Fibroblast of pulmonary artery (primary cell): ENCODE data around the gene CACNA1G.

Experiments used
- DNase-seq: peaks from one replicate; pipeline ENCODE4 v3.0.0-alpha.2; 2010; ENCODE audit warnings: low read depth
- H3K4me3 ChIP-seq: replicated peaks from 2 replicates; pipeline ENCODE4 v1.5.1; 2011; ENCODE audit warnings: low read depth, mild to moderate bottlenecking, control low read depth, low read length, moderate library complexity
- TF ChIP-seq, protein P1 (sequence below): IDR thresholded peaks from 2 replicates; pipeline ENCODE4 v1.5.1; 2011; ENCODE audit warnings: mild to moderate bottlenecking, control low read depth, low read length, inconsistent platforms; ENCODE audit errors: missing control alignments

The CACNA1G gene

DNA sequence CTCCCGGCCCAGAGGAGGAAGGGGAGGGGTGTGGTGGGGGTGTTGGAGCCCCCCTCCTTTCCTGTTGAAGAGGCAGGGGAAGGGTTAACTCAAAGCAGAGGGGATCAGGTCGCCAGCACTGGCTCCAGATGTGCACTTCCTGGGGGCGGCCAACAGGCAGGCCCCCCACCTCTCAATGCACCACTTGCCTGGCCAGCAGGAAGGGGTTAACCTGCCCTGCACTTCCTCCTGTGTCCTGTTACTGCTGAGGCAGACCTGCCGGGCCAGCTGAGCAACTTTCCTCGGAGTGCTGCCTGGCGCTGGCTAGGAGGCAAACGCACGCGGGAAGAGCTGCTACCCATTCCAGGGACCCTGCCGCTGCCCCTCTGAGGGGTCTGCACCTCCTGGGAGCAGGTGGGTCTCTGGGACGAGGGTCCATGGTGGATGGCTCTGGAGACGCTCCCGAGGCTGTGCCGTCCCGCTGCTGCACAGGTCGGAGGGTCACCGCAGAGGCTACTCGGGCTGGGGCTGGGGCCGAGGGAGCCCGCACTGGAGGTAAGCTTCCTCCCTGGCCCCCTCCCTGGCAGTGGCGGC, 28.0 kb upstream of the CACNA1G start, which contains the start of gene EPN3:
Gene EPN3, plus strand, starts transcription at position 284 of the 573 bp plus-strand sequence. CDS start 3,822 bp downstream, outside the sequence.
- H3K4me3 ChIP-seq, result no peak within 1 kb of the TSS
- TF ChIP-seq, protein P1, sequence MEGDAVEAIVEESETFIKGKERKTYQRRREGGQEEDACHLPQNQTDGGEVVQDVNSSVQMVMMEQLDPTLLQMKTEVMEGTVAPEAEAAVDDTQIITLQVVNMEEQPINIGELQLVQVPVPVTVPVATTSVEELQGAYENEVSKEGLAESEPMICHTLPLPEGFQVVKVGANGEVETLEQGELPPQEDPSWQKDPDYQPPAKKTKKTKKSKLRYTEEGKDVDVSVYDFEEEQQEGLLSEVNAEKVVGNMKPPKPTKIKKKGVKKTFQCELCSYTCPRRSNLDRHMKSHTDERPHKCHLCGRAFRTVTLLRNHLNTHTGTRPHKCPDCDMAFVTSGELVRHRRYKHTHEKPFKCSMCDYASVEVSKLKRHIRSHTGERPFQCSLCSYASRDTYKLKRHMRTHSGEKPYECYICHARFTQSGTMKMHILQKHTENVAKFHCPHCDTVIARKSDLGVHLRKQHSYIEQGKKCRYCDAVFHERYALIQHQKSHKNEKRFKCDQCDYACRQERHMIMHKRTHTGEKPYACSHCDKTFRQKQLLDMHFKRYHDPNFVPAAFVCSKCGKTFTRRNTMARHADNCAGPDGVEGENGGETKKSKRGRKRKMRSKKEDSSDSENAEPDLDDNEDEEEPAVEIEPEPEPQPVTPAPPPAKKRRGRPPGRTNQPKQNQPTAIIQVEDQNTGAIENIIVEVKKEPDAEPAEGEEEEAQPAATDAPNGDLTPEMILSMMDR, result no peak
- no peak for DNase-seq

DNA sequence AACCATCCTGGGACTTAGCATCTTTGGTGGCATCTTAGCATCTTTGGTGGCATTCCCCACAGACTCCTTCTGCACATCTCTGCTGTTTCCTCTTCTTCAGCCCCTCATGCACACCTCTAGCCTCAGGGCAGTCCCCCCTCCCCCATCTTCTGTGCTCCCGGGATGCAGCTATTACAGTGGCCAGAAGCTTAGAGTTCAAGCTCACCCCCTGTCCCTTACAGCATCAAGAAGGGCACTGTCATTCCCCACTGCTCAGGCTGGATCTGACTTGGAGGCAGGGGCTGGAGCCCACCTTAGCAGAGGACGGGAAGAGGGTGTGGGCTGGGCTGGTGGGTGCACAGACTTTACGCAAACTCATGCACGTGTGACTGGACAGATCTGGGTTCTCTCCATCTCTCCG, 27.3 kb upstream of the CACNA1G start:
- DNase-seq, result no peak

GRCh38 chr17:50533720-50534148, 26.8 kb upstream of the CACNA1G start:
- peak; percentile 64 for DNase-seq
- H3K4me3 ChIP-seq, result no peak overlapping the region
- TF ChIP-seq, protein P1, result no peak

More for the DNA sequence above, 27.3 kb upstream of the CACNA1G start:
- TF ChIP-seq, protein P1, result no peak
- H3K4me3 ChIP-seq, result no peak overlapping the region

DNA sequence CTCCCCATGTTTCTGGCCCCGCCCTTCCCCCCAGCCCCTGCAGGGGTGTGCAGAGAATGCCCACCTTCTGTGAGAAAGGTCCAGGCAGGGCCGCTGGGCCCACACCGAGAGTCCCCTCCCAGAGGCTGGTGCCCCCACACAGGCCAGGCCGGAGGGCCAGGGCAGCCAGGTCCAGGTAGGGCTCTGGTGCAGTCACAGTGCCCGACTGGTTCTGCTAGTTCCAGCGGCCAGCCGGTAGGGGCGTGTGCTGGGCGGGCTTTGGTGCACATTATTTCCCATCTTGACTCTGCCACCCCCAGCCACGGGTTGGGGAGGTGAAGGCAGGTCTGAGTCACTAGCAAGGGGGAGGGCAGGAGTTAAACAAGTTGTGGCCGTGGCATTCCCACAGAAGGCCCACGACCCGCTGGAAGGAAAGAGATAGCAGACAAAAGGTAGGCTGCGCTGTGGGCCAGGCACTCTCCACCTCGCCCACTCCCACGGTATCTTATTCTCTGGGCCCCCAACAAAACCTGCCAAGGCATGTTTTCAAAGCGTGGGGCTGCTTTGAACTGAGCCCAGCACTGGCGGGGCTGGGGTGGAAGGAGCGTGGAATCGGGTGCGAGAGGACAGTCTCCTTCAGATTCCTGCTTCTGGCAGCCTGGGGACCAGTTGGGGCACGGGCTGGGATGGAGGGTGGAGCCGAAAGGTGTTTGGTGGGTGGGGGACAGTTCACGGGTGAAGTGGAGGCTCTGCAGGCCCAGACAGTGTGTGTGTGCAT, 26.1 kb upstream of the CACNA1G start:
- DNase-seq, result peak; percentile 13
- TF ChIP-seq, protein P1, result peak; percentile 25
- no peak overlapping the region for H3K4me3 ChIP-seq

GRCh38 chr17:50534979-50535326, 25.6 kb upstream of the CACNA1G start:
- TF ChIP-seq, protein P1, result no peak
- no peak for DNase-seq
- no peak overlapping the region for H3K4me3 ChIP-seq

DNA sequence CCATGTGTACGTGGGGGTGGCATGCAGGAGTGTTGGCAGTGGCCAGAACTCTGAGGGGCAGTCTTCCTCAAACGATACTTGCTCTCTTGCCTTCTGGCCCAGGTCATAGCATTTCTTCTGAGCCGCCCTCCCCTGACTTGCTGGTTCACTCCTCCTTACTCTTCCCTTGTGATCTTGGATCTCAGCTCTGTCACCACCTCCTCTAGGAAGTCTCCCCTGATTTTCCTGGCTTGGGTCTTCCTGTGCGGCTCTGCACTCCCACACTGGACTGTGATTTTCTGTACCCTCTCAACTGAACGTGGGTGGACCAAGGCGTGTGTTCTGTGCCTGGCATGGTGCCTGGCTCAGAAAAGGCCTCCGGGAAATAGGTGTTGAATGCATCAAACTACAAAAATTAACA, 25.1 kb upstream of the CACNA1G start:
- TF ChIP-seq, protein P1, result no peak
- no peak for DNase-seq
- no peak overlapping the region for H3K4me3 ChIP-seq
